Hematopoietic multipotent progenitor cell treated with erythropoietin and hydrocortisone succinate and interleukin-3 and kit ligand, for 8 days (in vitro differentiated cells): Measurements from ENCODE around the gene CLDN15.
A peak's percentile ranks its signal among the peaks of the same experiment; 100 is the strongest.

Experiments used
- DNase-seq: peaks from one replicate; pipeline ENCODE4 v3.0.0-alpha.2; 2015

Gene CLDN15

GRCh38 chr7:101195884-101196283, 41.7 kb downstream of the CLDN15 start:
- no peak for DNase-seq

- DNase-seq, result no peak
These were observed 48.5 kb downstream of the CLDN15 start for GRCh38 chr7:101189109-101189508.

- no peak for DNase-seq
These were observed 50.7 kb downstream of the CLDN15 start for GRCh38 chr7:101186844-101187428.

DNA sequence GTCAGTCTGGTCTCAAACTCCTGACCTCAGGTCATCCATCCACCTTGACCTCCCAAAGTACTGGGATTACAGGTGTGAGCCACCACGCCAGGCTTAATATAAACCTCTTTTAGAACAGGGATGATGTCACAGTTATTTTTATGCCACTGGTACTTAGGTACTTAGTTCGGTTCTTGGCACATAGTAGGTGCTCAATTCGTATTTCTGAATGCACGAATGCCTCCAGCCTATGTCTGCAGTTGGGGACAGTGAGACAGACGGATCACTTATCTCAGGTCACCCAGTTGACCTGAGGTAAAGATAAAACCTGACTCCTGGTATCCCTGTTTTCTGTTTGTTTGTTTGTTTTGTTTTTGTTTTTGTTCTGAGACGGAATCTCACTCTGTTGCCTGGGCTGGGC, 51.4 kb downstream of the CLDN15 start:
- no peak for DNase-seq

DNA sequence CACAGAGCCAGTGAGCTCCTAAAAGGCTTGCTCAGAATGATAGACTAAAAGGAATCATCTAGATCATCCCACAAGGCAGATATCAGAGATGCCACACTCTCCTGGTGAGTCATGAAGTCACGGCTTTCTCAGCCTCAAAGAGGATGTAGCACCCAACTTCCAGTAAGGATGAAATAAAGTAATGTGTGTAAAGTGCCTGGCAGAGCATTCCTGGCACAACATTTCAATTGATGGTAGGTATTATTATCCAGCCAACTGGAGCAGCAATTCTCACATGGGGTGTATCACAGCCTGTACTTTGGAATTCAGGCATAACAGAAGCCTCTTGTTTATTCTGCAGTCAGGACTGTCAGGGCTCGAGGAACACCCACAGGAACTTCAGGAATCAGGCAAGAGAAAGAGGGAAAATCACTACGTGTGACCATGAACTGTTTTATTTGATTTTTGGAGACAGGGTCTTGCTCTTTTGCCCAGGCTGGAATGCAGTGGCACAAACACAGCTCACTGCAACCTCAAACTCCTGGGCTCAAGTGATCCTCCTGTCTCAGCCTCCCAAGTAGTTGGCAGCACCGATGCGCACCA, 52.3 kb downstream of the CLDN15 start:
- DNase-seq, result peak; percentile 33
